Ovary (tissue), 9 donors: Measurements from ENCODE around the gene MSI2. TPM values are rescaled to one million over a fixed set of nuclear protein-coding genes. Genes with fewer than 3 reads are reported as not detected.

Experiments used
- DNase-seq, 5 donors: peaks; one replicate each; pipeline ENCODE4 v3.0.0-alpha.2; 2019 to 2020
- H3K27ac ChIP-seq, 2 donors: fragments of 200-600 bp; one replicate each; pipeline versions ENCODE4 v1.5.1 to v1.8.0; 2019 to 2022
- H3K27me3 ChIP-seq: fragments of 200-600 bp; one replicate; pipeline ENCODE4 v1.8.0; 2022
- H3K36me3 ChIP-seq: fragments of 200-600 bp; sonication (generic); one replicate; pipeline ENCODE4 v1.5.1; 2019
- H3K4me1 ChIP-seq: one replicate; pipeline ENCODE4 v1.8.1; 2013; ENCODE audit warnings: mild to moderate bottlenecking, moderate library complexity; ENCODE audit not compliant: insufficient read depth
- H3K4me3 ChIP-seq: fragments of 200-600 bp; sonication (generic); one replicate; pipeline ENCODE4 v1.5.1; 2017
- H3K9me3 ChIP-seq, 2 donors: fragments of 200-600 bp in 1 of 2; sonication (generic) in 1 of 2; one replicate each; pipeline versions ENCODE4 v1.5.1 to v1.8.1; 2013 to 2019; ENCODE audit warnings: mild to moderate bottlenecking in 1 of 2, moderate library complexity in 1 of 2
- EP300 ChIP-seq: sonication (generic); formaldehyde crosslinking; IDR thresholded peaks from one replicate; pipeline ENCODE4 v1.6.1; 2017; ENCODE audit warnings: antibody characterized with exemption
- POLR2A ChIP-seq: fragments of 450-650 bp; IDR thresholded peaks from one replicate; pipeline ENCODE4 v1.6.1; 2017; ENCODE audit warnings: antibody characterized with exemption, mild to moderate bottlenecking, moderate library complexity
- WGBS, 3 donors: extraction: QIAGEN DNeasy Blood & Tissue Kit in 1 of 3; methylation state at CpG; one replicate each; pipeline versions ENCODE4 v1.1.5 to v1.1.7; 2013 to 2017; 5-methylcytosine and 5-hydroxymethylcytosine counted together
- intact Hi-C, 4 donors: fragments of 100-400 bp; cut with DNase I; formaldehyde crosslinking; loops; one replicate each; pipeline versions ENCODE4 v1.11.0 to v1.15.1; 2022 to 2023
- polyA plus RNA-seq, 2 donors: library from polyadenylated mRNA; stranded (reverse); fragments of 200-250 nt in 1 of 2; fragments of 350-450 nt in 1 of 2; fragmentation: Illumina TruSeq in 1 of 2; extraction: RNeasy Lipid Tissue Mini Kit (QIAGEN cat#74804) in 1 of 2; gene quantifications; one replicate each; pipeline ENCODE4 v1.2.3, GENCODE V29; 2013 to 2014
- total RNA-seq, 7 donors: library from RNA; depleted of rRNA in 2 of 7; stranded (reverse); fragments of >200 nt in 2 of 7; fragmentation: NEBNext Ultra II Directional in 3 of 7; extraction: Animal tissue kit (Norgen Biotek cat#: 25700) in 3 of 7; gene quantifications; one replicate each; pipeline versions ENCODE4 v1.1.0 to v1.2.4, GENCODE V29; 2016 to 2023
- TF ChIP-seq, protein P1 (sequence below), 3 donors: fragments of 450-650 bp in 2 of 3; fragments of 200-600 bp in 1 of 3; IDR thresholded peaks; one replicate each; pipeline versions ENCODE4 v1.5.1 to v1.8.0; 2016 to 2022; ENCODE audit warnings: antibody characterized with exemption in 3 of 3, mild to moderate bottlenecking in 1 of 3
- donor health status: DM: no; HTN: no; CAD: no; lungs with moderate emphysema.
- donor health status: DM: no; HTN: no; CAD: no.
- donor health status: Bipolar disorder and iron deficiency.
- donor health status: DM: yes; HTN: yes; CAD: no.
- donor health status: DM: no; HTN: no; CAD: no.
- donor health status: DM: yes; HTN: yes; CAD: no.

MSI2 gene
- total and polyA plus RNA-seq, 9 donors, result 43.1 to 199 (median 120) TPM

DNA sequence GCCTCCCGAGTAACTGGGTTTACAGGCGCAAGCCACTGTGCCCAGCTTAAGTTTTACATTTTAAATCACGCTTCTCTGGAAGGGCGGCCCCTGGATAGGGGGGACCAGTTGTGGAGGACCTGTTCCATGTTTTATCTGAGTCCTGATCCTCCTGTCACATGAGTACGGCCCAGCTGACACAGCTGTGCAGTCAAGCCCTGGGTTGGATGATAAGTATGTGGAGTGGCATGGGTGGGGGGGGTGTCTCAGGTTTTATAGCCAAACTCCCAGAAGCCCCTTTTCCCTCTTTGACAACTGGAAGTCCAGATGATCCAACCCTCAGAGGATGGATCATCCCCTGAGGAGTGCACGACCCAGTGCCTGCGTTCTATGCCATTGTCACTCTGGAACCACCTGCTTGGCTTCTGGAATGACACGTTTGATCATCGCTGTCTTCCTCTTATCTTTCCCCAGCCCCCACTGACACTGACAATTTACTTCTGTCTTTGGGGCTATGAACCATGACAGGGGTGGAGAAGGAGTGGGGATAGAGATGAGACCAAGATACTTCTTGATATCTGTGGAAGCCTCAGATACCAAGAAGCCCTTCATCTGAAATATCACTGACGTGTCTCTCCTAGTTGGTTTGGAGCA is 191.2 kb downstream of the MSI2 start:
- H3K4me3 ChIP-seq, result no peak overlapping the region
- no peak overlapping the region for H3K27ac ChIP-seq
- 95 to 98% (median 97%) methylated on average over 10 of the region's 10 CpGs for WGBS, 3 donors
- no peak for DNase-seq
- intact Hi-C loops, result loop anchor here in 1 of 4 donors (10.0 kb wide), 1 partner anchor 227 kb away; no protein-coding TSS in a partner anchor
- H3K9me3 ChIP-seq, result no peaks in the 10 kb centered on the region
- H3K4me1 ChIP-seq, result peaks cover 19% of the 10 kb centered on the region
- no peaks in the 10 kb centered on the region for H3K36me3 ChIP-seq
- no peaks in the 10 kb centered on the region for H3K27me3 ChIP-seq
- TF ChIP-seq POLR2A (no peak), EP300 (no peak)
- TF ChIP-seq, protein P1, sequence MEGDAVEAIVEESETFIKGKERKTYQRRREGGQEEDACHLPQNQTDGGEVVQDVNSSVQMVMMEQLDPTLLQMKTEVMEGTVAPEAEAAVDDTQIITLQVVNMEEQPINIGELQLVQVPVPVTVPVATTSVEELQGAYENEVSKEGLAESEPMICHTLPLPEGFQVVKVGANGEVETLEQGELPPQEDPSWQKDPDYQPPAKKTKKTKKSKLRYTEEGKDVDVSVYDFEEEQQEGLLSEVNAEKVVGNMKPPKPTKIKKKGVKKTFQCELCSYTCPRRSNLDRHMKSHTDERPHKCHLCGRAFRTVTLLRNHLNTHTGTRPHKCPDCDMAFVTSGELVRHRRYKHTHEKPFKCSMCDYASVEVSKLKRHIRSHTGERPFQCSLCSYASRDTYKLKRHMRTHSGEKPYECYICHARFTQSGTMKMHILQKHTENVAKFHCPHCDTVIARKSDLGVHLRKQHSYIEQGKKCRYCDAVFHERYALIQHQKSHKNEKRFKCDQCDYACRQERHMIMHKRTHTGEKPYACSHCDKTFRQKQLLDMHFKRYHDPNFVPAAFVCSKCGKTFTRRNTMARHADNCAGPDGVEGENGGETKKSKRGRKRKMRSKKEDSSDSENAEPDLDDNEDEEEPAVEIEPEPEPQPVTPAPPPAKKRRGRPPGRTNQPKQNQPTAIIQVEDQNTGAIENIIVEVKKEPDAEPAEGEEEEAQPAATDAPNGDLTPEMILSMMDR (IDR thresholded peaks at IDR 0.05), result no peak

DNA sequence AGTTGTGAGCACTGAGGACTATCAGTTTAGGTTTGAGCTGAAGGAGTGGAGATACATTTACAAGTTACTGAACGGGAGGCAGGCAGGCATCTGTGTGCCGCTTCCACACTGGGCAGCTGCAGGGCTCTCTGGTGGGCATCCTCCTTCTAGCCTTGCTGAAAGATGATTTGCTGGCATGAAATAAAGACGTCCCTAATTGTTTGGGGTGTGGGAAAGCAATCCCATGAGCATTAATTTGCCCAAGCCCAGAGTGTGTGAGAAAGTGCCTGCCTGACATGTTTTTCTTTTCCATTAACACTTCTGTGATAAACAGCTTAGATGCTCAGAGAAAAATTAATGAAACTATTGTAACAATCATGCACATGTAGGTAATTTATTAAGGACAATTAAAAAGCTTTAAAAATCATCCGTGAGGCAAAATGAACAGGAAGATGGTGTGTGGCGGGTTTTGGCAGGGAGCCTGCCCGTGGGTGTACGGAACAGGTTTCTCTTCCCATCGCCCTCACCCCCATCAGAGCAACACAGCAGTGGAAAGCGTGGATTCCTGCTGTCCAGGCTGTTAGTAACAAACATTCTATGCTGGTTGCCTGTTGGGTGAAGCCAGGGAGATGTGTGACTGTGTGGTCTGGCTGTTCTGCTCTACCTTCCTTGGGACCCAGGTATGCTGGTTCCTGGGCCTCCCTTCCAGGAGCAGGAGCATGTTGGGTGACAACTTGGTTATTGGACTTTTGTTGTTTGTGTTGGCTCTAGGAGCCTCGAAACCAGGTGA is 191.9 kb downstream of the MSI2 start:
- H3K4me3 ChIP-seq, result no peak overlapping the region
- intact Hi-C loops, result loop anchor here in 1 of 4 donors (10.0 kb wide), 1 partner anchor 227 kb away; no protein-coding TSS in a partner anchor
- no peak overlapping the region for H3K27ac ChIP-seq
- no peak for TF ChIP-seq POLR2A
- no peak for TF ChIP-seq EP300
- TF ChIP-seq, protein P1 (IDR thresholded peaks at IDR 0.05), result no peak
- H3K36me3 ChIP-seq, result no peaks in the 10 kb centered on the region
- H3K4me1 ChIP-seq, result peaks cover 12% of the 10 kb centered on the region
- no peak for DNase-seq
- 75 to 80% (median 77%) methylated on average over 10 of the region's 10 CpGs for WGBS, 3 donors
- no peaks in the 10 kb centered on the region for H3K9me3 ChIP-seq
- H3K27me3 ChIP-seq, result no peaks in the 10 kb centered on the region

DNA sequence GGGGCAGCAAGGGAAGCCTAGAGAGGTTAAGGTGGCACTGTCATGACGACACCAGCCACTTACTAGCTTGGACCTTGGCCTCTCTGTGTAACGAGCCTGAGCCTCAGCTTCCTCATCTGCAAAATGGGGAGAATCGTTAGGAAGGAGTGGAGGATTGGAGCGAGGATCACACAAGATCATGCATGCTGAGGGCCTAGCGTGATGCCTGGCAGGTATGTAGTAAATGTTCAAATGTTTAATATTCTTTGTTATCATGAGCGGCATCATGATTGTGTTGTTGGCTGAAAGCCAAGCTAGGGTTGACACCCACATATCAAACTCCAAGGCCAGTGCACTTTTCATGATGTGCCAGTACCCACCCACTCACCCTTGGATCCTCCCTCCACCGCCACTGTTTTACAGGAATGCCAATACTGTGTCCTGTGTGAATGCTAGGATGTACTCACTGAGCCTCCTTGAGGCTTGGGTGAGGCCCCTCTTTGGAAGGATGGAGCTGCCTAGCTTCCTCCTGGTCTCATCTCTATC is 192.5 kb downstream of the MSI2 start:
- H3K4me1 ChIP-seq, result peaks cover 7% of the 10 kb centered on the region
- intact Hi-C loops, result loop anchor here in 1 of 4 donors (10.0 kb wide), 1 partner anchor 226 kb away; no protein-coding TSS in a partner anchor
- H3K4me3 ChIP-seq, result no peak overlapping the region
- WGBS, 3 donors, result 93 to 95% (median 94%) methylated on average over 7 of the region's 7 CpGs
- no peaks in the 10 kb centered on the region for H3K27me3 ChIP-seq
- H3K36me3 ChIP-seq, result no peaks in the 10 kb centered on the region
- no peak overlapping the region for H3K27ac ChIP-seq
- no peak for DNase-seq
- TF ChIP-seq POLR2A, result no peak
- TF ChIP-seq, protein P1 (IDR thresholded peaks at IDR 0.05), result no peak
- TF ChIP-seq EP300, result no peak
- H3K9me3 ChIP-seq, result no peaks in the 10 kb centered on the region

DNA sequence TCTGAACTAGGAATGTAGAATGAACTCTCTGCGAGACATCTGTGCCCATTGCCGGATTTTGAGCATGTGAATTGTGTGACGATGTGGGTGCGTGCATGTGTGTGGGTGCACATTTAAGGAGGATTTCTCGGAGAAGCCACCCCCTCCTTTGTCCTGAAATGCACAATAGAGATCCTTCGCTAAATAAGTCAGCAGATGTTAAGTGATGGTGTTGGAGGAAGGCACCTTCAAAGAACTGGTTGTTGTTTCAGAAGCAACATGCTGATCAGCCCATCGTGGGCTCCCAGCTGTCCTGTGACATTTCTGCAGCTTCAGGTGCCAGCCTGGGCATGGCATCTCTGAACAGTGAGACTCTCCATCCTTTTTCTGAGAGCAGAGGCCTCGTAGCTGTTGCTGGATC is 194.9 kb downstream of the MSI2 start:
- TF ChIP-seq POLR2A, result no peak
- no peak for TF ChIP-seq EP300
- TF ChIP-seq, protein P1 (IDR thresholded peaks at IDR 0.05), result no peak
- WGBS, 3 donors, result 93 to 96% (median 96%) methylated on average over 8 of the region's 8 CpGs
- intact Hi-C loops, result no loop called here
- Histone ChIP-seq H3K36me3 (no peaks in the 10 kb centered on the region), H3K9me3 (no peaks in the 10 kb centered on the region), H3K27ac (no peak overlapping the region), H3K4me3 (no peak overlapping the region), H3K4me1 (peaks cover 9% of the 10 kb centered on the region), H3K27me3 (no peaks in the 10 kb centered on the region)
- no peak for DNase-seq
